Stomach (tissue), 9 donors: ENCODE data around the gene PRKCB. TPM values are rescaled to one million over a fixed set of nuclear protein-coding genes. Genes with fewer than 3 reads are reported as not detected.

Experiments used
- DNase-seq, 2 donors: peaks; one replicate each; pipeline versions ENCODE4 v3.0.0 to v3.0.0-alpha.2; 2013 to 2019
- H3K27ac ChIP-seq, 5 donors: fragments of 200-600 bp in 4 of 5; sonication (generic) in 4 of 5; one replicate each; pipeline ENCODE4 v1.5.1; 2013 to 2019; ENCODE audit warnings: mild to moderate bottlenecking in 1 of 5, moderate library complexity in 1 of 5
- H3K27me3 ChIP-seq, 3 donors: fragments of 200-600 bp; sonication (generic); one replicate each; pipeline ENCODE4 v1.5.1; 2017 to 2019; ENCODE audit warnings: mixed run types in 1 of 3
- H3K36me3 ChIP-seq, 4 donors: fragments of 200-600 bp; sonication (generic); 1 replicate in 3 of 4; 2 replicates in 1 of 4; pipeline ENCODE4 v1.5.1; 2016 to 2019
- H3K4me1 ChIP-seq, 4 donors: fragments of 200-600 bp; sonication (generic); one replicate each; pipeline ENCODE4 v1.5.1; 2016 to 2019
- H3K4me3 ChIP-seq, 4 donors: fragments of 200-600 bp; sonication (generic) in 3 of 4; one replicate each; pipeline ENCODE4 v1.5.1; 2016 to 2019; ENCODE audit warnings: mild to moderate bottlenecking in 1 of 4
- H3K9me3 ChIP-seq, 4 donors: fragments of 200-600 bp; sonication (generic); one replicate each; pipeline ENCODE4 v1.5.1; 2016 to 2019
- EP300 ChIP-seq: sonication (generic); formaldehyde crosslinking; IDR thresholded peaks from one replicate; pipeline ENCODE4 v1.6.1; 2017; ENCODE audit warnings: antibody characterized with exemption
- POLR2A ChIP-seq, 4 donors: fragments of 450-650 bp; IDR thresholded peaks; one replicate each; pipeline ENCODE4 v1.6.1; 2016; ENCODE audit warnings: antibody characterized with exemption in 4 of 4, control low read depth in 2 of 4, mild to moderate bottlenecking in 1 of 4, moderate library complexity in 1 of 4
- POLR2AphosphoS5 ChIP-seq, 3 donors: sonication (generic); formaldehyde crosslinking; IDR thresholded peaks; one replicate each; pipeline ENCODE4 v1.6.1; 2016; ENCODE audit warnings: antibody characterized with exemption in 3 of 3
- WGBS, 5 donors: extraction: QIAGEN DNeasy Blood & Tissue Kit in 3 of 5; methylation state at CpG; one replicate each; pipeline versions ENCODE4 v1.1.5 to v1.1.7; 2013 to 2018; 5-methylcytosine and 5-hydroxymethylcytosine counted together
- intact Hi-C: fragments of 100-400 bp; cut with DNase I; formaldehyde crosslinking; loops from one replicate; pipeline ENCODE4 v1.15.1; 2023; ENCODE audit warnings: low total_unique reads
- polyA plus RNA-seq, 3 donors: library from polyadenylated mRNA; stranded (reverse); fragments of 200-250 nt; gene quantifications; one replicate each; pipeline ENCODE4 v1.2.3, GENCODE V29; 2013
- total RNA-seq, 5 donors: library from RNA; depleted of rRNA; stranded (reverse); fragments of >200 nt; gene quantifications; one replicate each; pipeline versions ENCODE4 v1.1.0 to v1.2.3, GENCODE V29; 2014 to 2016
- TF ChIP-seq, protein P1 (sequence below), 7 experiments: fragments of 450-650 bp in 4 of 7; fragments of 200-600 bp in 3 of 7; sonication (generic) in 3 of 7; IDR thresholded peaks; one replicate each; pipeline ENCODE4 v1.5.1; 2016 to 2019; ENCODE audit warnings: antibody characterized with exemption in 7 of 7, control low read depth in 2 of 7, mild to moderate bottlenecking in 1 of 7
- donor health status: healthy with polysubstance abuse.
- donor health status: Bipolar disorder and iron deficiency.
- donor health status: healthy.

PRKCB gene
- total and polyA plus RNA-seq, 8 donors, result 1.1 to 49.6 (median 14.7) TPM

DNA sequence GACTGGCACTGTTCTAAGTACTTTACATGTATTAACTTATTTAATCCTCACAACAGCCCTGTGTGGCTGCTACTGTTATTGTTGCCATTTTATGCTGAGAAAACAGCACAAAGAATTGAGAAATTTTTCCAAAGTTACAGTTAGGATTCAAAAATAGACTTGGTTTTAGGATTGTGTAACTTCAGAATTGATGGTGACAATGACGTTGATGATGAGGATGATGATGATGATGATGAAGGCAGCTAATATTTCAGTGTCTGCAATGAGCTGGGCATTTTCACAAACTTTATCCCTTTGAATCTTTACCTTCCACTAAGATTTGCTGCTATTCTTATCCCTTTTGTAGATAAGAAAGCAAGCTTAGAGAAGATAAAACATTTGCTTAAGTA, 22.1 kb downstream of the PRKCB start:
- Histone ChIP-seq H3K4me1 (peaks cover 0 to 50% (median 10%) of the 10 kb centered on the region in 4 donors), H3K9me3 (no peaks in the 10 kb centered on the region), H3K27me3 (no peaks in the 10 kb centered on the region), H3K36me3 (no peaks in the 10 kb centered on the region), H3K27ac (peak overlapping the region in 1 of 5 donors; percentile 21), H3K4me3 (no peak overlapping the region)
- TF ChIP-seq, protein P1, sequence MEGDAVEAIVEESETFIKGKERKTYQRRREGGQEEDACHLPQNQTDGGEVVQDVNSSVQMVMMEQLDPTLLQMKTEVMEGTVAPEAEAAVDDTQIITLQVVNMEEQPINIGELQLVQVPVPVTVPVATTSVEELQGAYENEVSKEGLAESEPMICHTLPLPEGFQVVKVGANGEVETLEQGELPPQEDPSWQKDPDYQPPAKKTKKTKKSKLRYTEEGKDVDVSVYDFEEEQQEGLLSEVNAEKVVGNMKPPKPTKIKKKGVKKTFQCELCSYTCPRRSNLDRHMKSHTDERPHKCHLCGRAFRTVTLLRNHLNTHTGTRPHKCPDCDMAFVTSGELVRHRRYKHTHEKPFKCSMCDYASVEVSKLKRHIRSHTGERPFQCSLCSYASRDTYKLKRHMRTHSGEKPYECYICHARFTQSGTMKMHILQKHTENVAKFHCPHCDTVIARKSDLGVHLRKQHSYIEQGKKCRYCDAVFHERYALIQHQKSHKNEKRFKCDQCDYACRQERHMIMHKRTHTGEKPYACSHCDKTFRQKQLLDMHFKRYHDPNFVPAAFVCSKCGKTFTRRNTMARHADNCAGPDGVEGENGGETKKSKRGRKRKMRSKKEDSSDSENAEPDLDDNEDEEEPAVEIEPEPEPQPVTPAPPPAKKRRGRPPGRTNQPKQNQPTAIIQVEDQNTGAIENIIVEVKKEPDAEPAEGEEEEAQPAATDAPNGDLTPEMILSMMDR (IDR thresholded peaks at IDR 0.05), result no peak
- TF ChIP-seq POLR2AphosphoS5 (IDR thresholded peaks at IDR 0.05) (no peak), EP300 (no peak), POLR2A (IDR thresholded peaks at IDR 0.05) (no peak)
- intact Hi-C loops, result no loop called here
- WGBS, 5 donors, result 70 to 82% (median 72%) methylated on average over 1 of the region's 1 CpG
- DNase-seq, result no peak

- Histone ChIP-seq H3K4me3 (no peak overlapping the region), H3K9me3 (no peaks in the 10 kb centered on the region), H3K36me3 (no peaks in the 10 kb centered on the region), H3K27ac (peak overlapping the region in 2 of 5 donors; percentile 17 to 21), H3K27me3 (no peaks in the 10 kb centered on the region), H3K4me1 (peaks cover 0 to 53% (median 12%) of the 10 kb centered on the region in 4 donors)
- DNase-seq, result no peak
- TF ChIP-seq POLR2AphosphoS5 (IDR thresholded peaks at IDR 0.05) (peak in 1 of 3 donors; percentile 36), POLR2A (IDR thresholded peaks at IDR 0.05) (no peak)
- intact Hi-C loops, result no loop called here
- WGBS, 5 donors, result 43 to 81% (median 71%) methylated on average over 1 of the region's 1 CpG
Observed at GRCh38 chr16:23858542-23858941, 22.8 kb downstream of the PRKCB start.

DNA sequence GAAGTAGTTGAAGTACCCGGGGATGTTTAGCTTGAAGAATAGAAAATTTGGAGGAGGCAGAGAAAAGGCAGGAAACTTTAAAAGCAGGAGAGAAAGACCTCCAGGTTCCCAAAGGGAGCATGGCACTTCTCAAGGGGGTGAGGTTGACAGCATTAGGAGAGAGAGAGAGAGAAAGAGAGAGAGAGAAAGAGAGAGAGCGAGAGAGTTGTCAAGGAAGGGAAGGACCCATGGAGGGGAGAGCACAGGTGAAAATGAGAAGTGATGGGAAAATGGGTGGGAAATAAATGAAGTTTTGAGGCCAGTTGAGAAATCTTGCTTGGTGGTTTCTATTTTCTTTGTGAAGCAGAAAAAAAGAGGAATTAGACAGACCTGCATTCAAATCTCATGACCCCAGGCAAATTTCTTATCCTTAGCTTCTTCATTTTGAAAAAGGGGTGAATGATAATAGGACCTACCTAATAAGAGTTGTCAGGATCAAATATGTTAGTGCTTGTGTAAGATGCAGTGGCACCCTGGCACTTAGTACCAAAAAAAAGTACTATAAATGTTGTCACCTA, 24.0 kb downstream of the PRKCB start:
- Histone ChIP-seq H3K27me3 (no peaks in the 10 kb centered on the region), H3K27ac (peak overlapping the region in 1 of 5 donors; percentile 46), H3K9me3 (no peaks in the 10 kb centered on the region), H3K4me3 (no peak overlapping the region), H3K4me1 (peaks cover 0 to 62% (median 17%) of the 10 kb centered on the region in 4 donors), H3K36me3 (no peaks in the 10 kb centered on the region)
- TF ChIP-seq, protein P1 (IDR thresholded peaks at IDR 0.05), result no peak
- TF ChIP-seq POLR2A (IDR thresholded peaks at IDR 0.05) (no peak), POLR2AphosphoS5 (IDR thresholded peaks at IDR 0.05) (no peak), EP300 (no peak)
- WGBS, 5 donors, result 58 to 85% (median 79%) methylated on average over 2 of the region's 2 CpGs
- intact Hi-C loops, result no loop called here
- DNase-seq, result no peak

DNA sequence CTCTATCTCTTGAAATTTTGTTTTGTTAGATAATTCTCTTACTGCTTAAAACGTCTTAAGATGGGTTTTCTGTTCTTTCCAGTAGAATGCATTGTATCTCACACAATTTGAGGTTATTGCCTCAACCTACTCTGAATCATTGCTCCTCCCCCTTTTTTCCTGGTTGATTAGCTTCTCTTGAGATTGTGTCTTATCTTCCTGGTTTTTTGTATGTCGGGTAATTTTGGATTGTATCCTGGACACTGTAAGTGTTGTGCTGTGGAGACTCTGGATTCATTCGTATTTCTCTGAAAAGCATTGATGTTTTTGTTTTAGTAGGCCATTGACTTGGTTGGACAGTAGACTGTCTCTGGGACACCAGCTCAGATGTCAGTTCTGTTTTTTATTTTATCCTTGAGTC, 26.1 kb downstream of the PRKCB start:
- H3K27me3 ChIP-seq, result no peaks in the 10 kb centered on the region
- H3K9me3 ChIP-seq, result no peaks in the 10 kb centered on the region
- peaks cover 0 to 62% (median 17%) of the 10 kb centered on the region in 4 donors for H3K4me1 ChIP-seq
- no peak overlapping the region for H3K4me3 ChIP-seq
- no peak for DNase-seq
- no peak overlapping the region for H3K27ac ChIP-seq
- no peaks in the 10 kb centered on the region for H3K36me3 ChIP-seq
- TF ChIP-seq POLR2A (IDR thresholded peaks at IDR 0.05) (no peak), EP300 (no peak), POLR2AphosphoS5 (IDR thresholded peaks at IDR 0.05) (no peak)
- TF ChIP-seq, protein P1 (IDR thresholded peaks at IDR 0.05), result no peak
- 64 to 68% (median 68%) methylated on average over 3 of the region's 3 CpGs for WGBS, 5 donors
- intact Hi-C loops, result no loop called here

GRCh38 chr16:23862556-23862955, 26.8 kb downstream of the PRKCB start:
- Histone ChIP-seq H3K27ac (peak overlapping the region in 1 of 5 donors; percentile 5), H3K9me3 (no peaks in the 10 kb centered on the region), H3K36me3 (no peaks in the 10 kb centered on the region), H3K4me3 (no peak overlapping the region), H3K27me3 (no peaks in the 10 kb centered on the region), H3K4me1 (peaks cover 0 to 57% (median 15%) of the 10 kb centered on the region in 4 donors)
- DNase-seq, result no peak
- WGBS, 5 donors, result 57 to 81% (median 68%) methylated on average over 6 of the region's 6 CpGs
- TF ChIP-seq EP300 (no peak), POLR2AphosphoS5 (IDR thresholded peaks at IDR 0.05) (peak in 1 of 3 donors; percentile 17)
- intact Hi-C loops, result no loop called here
